ENCODE measurements around the gene PTPRR. TPM values are rescaled to one million over a fixed set of nuclear protein-coding genes. Genes with fewer than 3 reads are reported as not detected.

The PTPRR gene
- total and polyA plus RNA-seq, 2 of the 4 experiments (the other 2 are of a cell fraction): 0.18 to 0.21 TPM

- CTCF ChIA-PET: no interaction called here
Measured at GRCh38 chr12:70698345-70698744, 222.2 kb downstream of the PTPRR start.

More at GRCh38 chr12:70698345-70698744, 222.2 kb downstream of the PTPRR start:
- Histone ChIP-seq H3K14ac (replicated peaks; ENCODE audit: low read depth, low read length) (no peak overlapping the region), H2BK120ac (ENCODE audit: low read depth, low read length) (no peak overlapping the region), H3K27me3 (ENCODE audit: control insufficient read depth, insufficient read depth, low read length) (no peaks in the 10 kb centered on the region), H2AK9ac (replicated peaks; ENCODE audit: low read depth, low read length, poor library complexity) (no peak overlapping the region), H2BK20ac (ENCODE audit: low read depth, low read length) (no peak overlapping the region), H3K23ac (ENCODE audit: low read depth, low read length) (no peak overlapping the region), H4K8ac (ENCODE audit: low read depth in 2 of 2, low read length in 2 of 2) (no peak overlapping the region), H2AFZ (replicated peaks; ENCODE audit: low read length, poor library complexity) (no peak overlapping the region), H4K20me1 (ENCODE audit: insufficient read depth, low read length) (no peaks in the 10 kb centered on the region), H3K4me3 (ENCODE audit: insufficient read depth, low read depth, low read length) (no peak overlapping the region), H3K27ac (ENCODE audit: insufficient read depth, low read length) (no peak overlapping the region), H4K5ac (ENCODE audit: low read depth, low read length) (no peak overlapping the region), H2BK15ac (ENCODE audit: low read depth, low read length) (no peak overlapping the region), H4K91ac (ENCODE audit: insufficient read depth, low read depth, low read length) (no peak overlapping the region), H3K18ac (ENCODE audit: low read depth, low read length) (no peak overlapping the region), H3K36me3 (ENCODE audit: control insufficient read depth, insufficient read depth, low read length) (no peaks in the 10 kb centered on the region), H3K4me1 (ENCODE audit: control insufficient read depth, insufficient read depth, low read length) (no peaks in the 10 kb centered on the region), H2AK5ac (ENCODE audit: low read depth, low read length) (no peak overlapping the region), H3K9me1 (ENCODE audit: insufficient read depth, low read length) (no peaks in the 10 kb centered on the region), H3K4me2 (ENCODE audit: low read depth, low read length) (no peak overlapping the region), H3K56ac (ENCODE audit: extremely low read depth, insufficient read depth, low read length) (no peak overlapping the region), H3K79me1 (ENCODE audit: low read depth in 1 of 2, low read length in 2 of 2) (no peaks in the 10 kb centered on the region), H3K9me3 (ENCODE audit: control insufficient read depth, insufficient read depth, low read length) (no peaks in the 10 kb centered on the region), H2BK5ac (ENCODE audit: low read depth, low read length, poor library complexity, severe bottlenecking) (no peak overlapping the region), H3K4ac (ENCODE audit: low read depth, low read length) (no peak overlapping the region), H3K9ac (ENCODE audit: low read depth, low read length) (no peak overlapping the region)
- no CpG with 5 or more reads among the region's 1 CpG for WGBS, 2 experiments (ENCODE audit: extremely low coverage in 2 of 2, insufficient read length in 1 of 2)
- in situ Hi-C loops (cut with MboI; ENCODE audit: low sequenced_read_pairs): no loop called here
- dilution Hi-C loops (cut with HindIII; ENCODE audit: low sequenced_read_pairs, unreplicated experiment): no loop called here
- POLR2A ChIA-PET (ENCODE audit: unreplicated experiment): no interaction called here
- DNase-seq (no peak), ATAC-seq (ENCODE audit: low read depth) (no peak)
- intact Hi-C loops (cut with micrococcal nuclease): no loop called here
- TF ChIP-seq MXI1 (IDR thresholded peaks at IDR 0.05; ENCODE audit: borderline replicate concordance, low read depth, low read length) (no peak), NFE2L2 (IDR thresholded peaks at IDR 0.05; ENCODE audit: low read depth, low read length) (no peak), MAFK (IDR thresholded peaks at IDR 0.05; ENCODE audit: low read depth, low read length) (no peak), SMC3 (IDR thresholded peaks at IDR 0.05; ENCODE audit: low read depth, low read length) (no peak), BHLHE40 (IDR thresholded peaks at IDR 0.05; ENCODE audit: low read depth, low read length) (no peak), RAD21 (IDR thresholded peaks at IDR 0.05; ENCODE audit: low read length) (no peak), POLR2A (IDR thresholded peaks at IDR 0.05; ENCODE audit: low read depth, low read length) (no peak), RFX5 (IDR thresholded peaks at IDR 0.05; ENCODE audit: low read depth, low read length) (no peak)
- no TSS peak for BruUV-seq (replicated peaks)

All from IMR-90 (cell line).